IMR-90 (cell line): Measurements from ENCODE around the gene MAGI2.

Experiments
- BHLHE40 ChIP-seq: fragments of 150-350 bp; IDR thresholded peaks from 2 replicates; pipeline ENCODE4 v1.6.1; 2016; ENCODE audit warnings: mild to moderate bottlenecking, low read depth, low read length
- CEBPB ChIP-seq: IDR thresholded peaks from 2 replicates; pipeline ENCODE4 v1.6.1; 2012; ENCODE audit warnings: low read depth, low read length, improper control_type of control experiment
- CHD1 ChIP-seq: IDR thresholded peaks from 2 replicates; pipeline ENCODE4 v1.6.1; 2012; ENCODE audit warnings: low read depth, low read length, improper control_type of control experiment
- CTCF ChIP-seq: conservative IDR thresholded peaks from 2 replicates; pipeline ENCODE4 v1.5.1; 2012; ENCODE audit warnings: mild to moderate bottlenecking, low read depth, low read length, improper control_type of control experiment
- ELK1 ChIP-seq: fragments of 150-350 bp; IDR thresholded peaks from 2 replicates; pipeline ENCODE4 v1.6.1; 2016; ENCODE audit warnings: low read depth, mild to moderate bottlenecking, low read length, moderate library complexity, borderline replicate concordance
- FOS ChIP-seq: fragments of 150-350 bp; IDR thresholded peaks from 2 replicates; pipeline ENCODE4 v1.6.1; 2016; ENCODE audit warnings: low read depth, low read length
- MAFK ChIP-seq: IDR thresholded peaks from 2 replicates; pipeline ENCODE4 v1.6.1; 2012; ENCODE audit warnings: low read depth, low read length, improper control_type of control experiment
- MXI1 ChIP-seq: IDR thresholded peaks from 2 replicates; pipeline ENCODE4 v1.6.1; 2012; ENCODE audit warnings: low read depth, mild to moderate bottlenecking, low read length, moderate library complexity, borderline replicate concordance
- NFE2L2 ChIP-seq: fragments of 150-350 bp; IDR thresholded peaks from 2 replicates; pipeline ENCODE4 v1.6.1; 2016; ENCODE audit warnings: low read depth, mild to moderate bottlenecking, low read length
- POLR2A ChIP-seq: IDR thresholded peaks from 2 replicates; pipeline ENCODE4 v1.6.1; 2012; ENCODE audit warnings: mild to moderate bottlenecking, low read depth, low read length
- RAD21 ChIP-seq: IDR thresholded peaks from 2 replicates; pipeline ENCODE4 v1.6.1; 2012; ENCODE audit warnings: low read length, improper control_type of control experiment
- RCOR1 ChIP-seq: IDR thresholded peaks from 2 replicates; pipeline ENCODE4 v1.6.1; 2012; ENCODE audit warnings: mild to moderate bottlenecking, low read length, improper control_type of control experiment; ENCODE audit not compliant: insufficient replicate concordance
- SMC3 ChIP-seq: fragments of 150-350 bp; IDR thresholded peaks from 2 replicates; pipeline ENCODE4 v1.6.1; 2016; ENCODE audit warnings: low read depth, mild to moderate bottlenecking, antibody characterized with exemption, low read length, moderate library complexity
- USF2 ChIP-seq: fragments of 150-350 bp; IDR thresholded peaks from 2 replicates; pipeline ENCODE4 v1.6.1; 2017; ENCODE audit warnings: mild to moderate bottlenecking, antibody characterized with exemption, low read length, low read depth

GRCh38 chr7:78345293-78345911 is 1108.1 kb downstream of the MAGI2 start:
- TF ChIP-seq CTCF (no peak), FOS (no peak), ELK1 (no peak), BHLHE40 (no peak), NFE2L2 (no peak), POLR2A (no peak), USF2 (no peak), RAD21 (no peak), MAFK (no peak), SMC3 (no peak), MXI1 (no peak), CEBPB (no peak), RCOR1 (no peak), CHD1 (no peak)
